ENCODE data around the gene SMYD2.

GRCh38 chr1:214364386-214364785 lies 83.4 kb downstream of the SMYD2 start:
- no peak for TF ChIP-seq SIN3A (IDR thresholded peaks at IDR 0.05; ENCODE audit: borderline replicate concordance, insufficient read depth, low read length)
- no peak for TF ChIP-seq FOXP2 (optimal IDR thresholded peaks at IDR 0.05; ENCODE audit: borderline replicate concordance, extremely low read depth, extremely low read length, insufficient read depth)
- no peak for TF ChIP-seq POLR2AphosphoS5 (IDR thresholded peaks at IDR 0.05; ENCODE audit: low read depth, low read length)
- no peak for TF ChIP-seq REST (IDR thresholded peaks at IDR 0.05; ENCODE audit: insufficient read depth in 1 of 2, low read depth in 2 of 2, low read length in 2 of 2)
- TF ChIP-seq TAF1 (IDR thresholded peaks at IDR 0.05; ENCODE audit: borderline replicate concordance, insufficient read depth, low read length), result no peak
